HepG2 (cell line): Measurements from ENCODE around the gene LIME1. TPM values are rescaled to one million over a fixed set of nuclear protein-coding genes. Genes with fewer than 3 reads are reported as not detected.

ENCODE experiments used
- CBX5 ChIP-seq: sonication (generic); formaldehyde crosslinking; IDR thresholded peaks from 2 replicates; pipeline ENCODE4 v1.4.0; 2020; ENCODE audit warnings: missing genetic modification reagents, borderline replicate concordance
- CCDC6 ChIP-seq: sonication (generic); formaldehyde crosslinking; IDR thresholded peaks from 2 replicates; pipeline ENCODE4 v1.8.1; 2022; ENCODE audit warnings: mild to moderate bottlenecking, missing genetic modification reagents, moderate library complexity
- E2F1 ChIP-seq: sonication (generic); formaldehyde crosslinking; IDR thresholded peaks from 2 replicates; pipeline ENCODE4 v1.5.0; 2020; ENCODE audit warnings: missing genetic modification reagents
- HDAC2 ChIP-seq: sonication (generic); formaldehyde crosslinking; IDR thresholded peaks from 2 replicates; pipeline ENCODE4 v1.4.0; 2020; ENCODE audit warnings: missing genetic modification reagents
- IRF9 ChIP-seq: sonication (generic); formaldehyde crosslinking; IDR thresholded peaks from 2 replicates; pipeline ENCODE4 v1.8.0; 2022; ENCODE audit warnings: missing genetic modification reagents, mild to moderate bottlenecking, borderline replicate concordance
- KDM2A ChIP-seq: sonication (generic); formaldehyde crosslinking; IDR thresholded peaks from 2 replicates; pipeline ENCODE4 v1.4.0; 2020; ENCODE audit warnings: low read depth, missing genetic modification reagents, borderline replicate concordance
- MAX ChIP-seq: IDR thresholded peaks from 2 replicates; pipeline ENCODE4 v1.6.1; 2012; ENCODE audit warnings: inconsistent platforms
- MXI1 ChIP-seq: IDR thresholded peaks from 3 replicates; pipeline ENCODE4 v1.6.1; 2012; ENCODE audit warnings: low read depth, low read length, inconsistent platforms, borderline replicate concordance
- PCBP2 ChIP-seq: fragments of 200-400 bp; formaldehyde crosslinking; optimal IDR thresholded peaks from 2 replicates; pipeline ENCODE3; 2018; ENCODE audit warnings: low read length, low read depth; ENCODE audit not compliant: poor library complexity, severe bottlenecking
- SMARCC2 ChIP-seq: fragments of 450-650 bp; IDR thresholded peaks from 2 replicates; pipeline ENCODE4 v1.6.1; 2017; ENCODE audit warnings: antibody characterized with exemption, mild to moderate bottlenecking
- SP5 ChIP-seq: IDR thresholded peaks from 2 replicates; pipeline ENCODE4 v1.6.1; 2016; ENCODE audit warnings: low read depth, borderline replicate concordance
- SRSF1 ChIP-seq: fragments of 200-400 bp; formaldehyde crosslinking; optimal IDR thresholded peaks from 2 replicates; pipeline ENCODE3; 2017; ENCODE audit warnings: mild to moderate bottlenecking, low read depth, low read length, moderate library complexity
- ZNF503 ChIP-seq: sonication (generic); formaldehyde crosslinking; IDR thresholded peaks from 2 replicates; pipeline ENCODE4 v1.4.0; 2020; ENCODE audit warnings: missing genetic modification reagents
- ZNF570 ChIP-seq: sonication (generic); formaldehyde crosslinking; IDR thresholded peaks from 2 replicates; pipeline ENCODE4 v1.4.0; 2020; ENCODE audit warnings: mild to moderate bottlenecking, missing genetic modification reagents, borderline replicate concordance
- ZNF580 ChIP-seq: IDR thresholded peaks from 2 replicates; pipeline ENCODE4 v1.6.1; 2016; ENCODE audit warnings: low read depth, borderline replicate concordance
- ZNF629 ChIP-seq: sonication (generic); formaldehyde crosslinking; conservative IDR thresholded peaks from 2 replicates; pipeline ENCODE4 v1.5.0; 2020; ENCODE audit warnings: missing genetic modification reagents
- ZNF687 ChIP-seq: sonication (generic); formaldehyde crosslinking; IDR thresholded peaks from 2 replicates; pipeline ENCODE4 v1.5.1; 2020; ENCODE audit warnings: mild to moderate bottlenecking, missing genetic modification reagents, moderate library complexity
- polyA plus RNA-seq, 8 experiments: library from polyadenylated mRNA; depleted of rRNA in 3 of 8; stranded (reverse) in 7 of 8; unstranded in 1 of 8; fragments of >200 nt; fragmentation: Illumina TruSeq in 4 of 8; extraction: Trizol in 4 of 8; gene quantifications; 2 replicates each; pipeline versions ENCODE4 v1.2.1 to v1.2.3, GENCODE V29; 2011 to 2016; ENCODE audit warnings: low read depth in 4 of 8, missing spikeins in 1 of 8, mixed read lengths in 1 of 8; ENCODE audit not compliant: insufficient read depth in 1 of 8
- total RNA-seq, 5 experiments: library from RNA; depleted of rRNA; stranded (reverse); fragments of >200 nt; fragmentation: Illumina TruSeq; extraction: Trizol; gene quantifications; 2 replicates each; pipeline ENCODE4 v1.2.3, GENCODE V29; 2016; ENCODE audit warnings: low read depth in 1 of 5

LIME1 gene
- total and polyA plus RNA-seq, 2 of the 13 experiments (the other 11 are each of a cell fraction or from before 2014, with no cell fraction given) = 13.0 to 61.5 TPM

GRCh38 chr20:63739130-63740069, 2.9 kb downstream of the LIME1 start, which contains the start of gene SLC2A4RG (continued):
- TF ChIP-seq E2F1 (CRISPR knock-in tag) = peak; percentile 85
- TF ChIP-seq HDAC2 (CRISPR knock-in tag) = peak; percentile 87
- peak; percentile 59 for TF ChIP-seq ZNF629 (CRISPR knock-in tag)
- TF ChIP-seq ZNF687 (CRISPR knock-in tag) = peak; percentile 67
- peak; percentile 95 for TF ChIP-seq KDM2A (CRISPR knock-in tag)
- TF ChIP-seq PCBP2 = no peak
- peak; percentile 94 for TF ChIP-seq SP5
- TF ChIP-seq SRSF1 = peak; percentile 92
- TF ChIP-seq ZNF570 (CRISPR knock-in tag) = no peak
- no peak for TF ChIP-seq SMARCC2
- peak; percentile 91 for TF ChIP-seq ZNF503 (CRISPR knock-in tag)
- TF ChIP-seq CCDC6 (CRISPR knock-in tag) = 0 out of 2 replicates have a peak, but pooled peaks have one; percentile 69
- TF ChIP-seq MAX = peak; percentile 62; the same call in 1 of the 2 replicates
- TF ChIP-seq IRF9 (CRISPR knock-in tag) = peak; percentile 63; the same call in 1 of the 2 replicates
- peak; percentile 67; the same call in 1 of the 2 replicates for TF ChIP-seq CBX5 (CRISPR knock-in tag)
- 0 out of 2 replicates have a peak, but pooled peaks have one; percentile 60 for TF ChIP-seq ZNF580
- TF ChIP-seq MXI1 = peak; percentile 75; the same call in 1 of the 3 replicates
